Occipital lobe (tissue), 2 donors: Measurements from ENCODE around the gene DGKK. TPM values are rescaled to one million over a fixed set of nuclear protein-coding genes. Genes with fewer than 3 reads are reported as not detected.

Experiments used
- DNase-seq: peaks from one replicate; lab custom pipeline; 2025; lab: John Stamatoyannopoulos, UW
- total RNA-seq: library from RNA; depleted of rRNA; stranded (reverse); fragments of >200 nt; gene quantifications from one replicate; pipeline ENCODE4 v1.2.3, GENCODE V29; 2014

Gene DGKK
- 0.47 TPM for total RNA-seq

- no peak for DNase-seq
Measured at GRCh38 chrX:50470103-50471031, at the start of gene DGKK. Gene DGKK, minus strand, starts transcription at chrX:50470825. Its CDS starts 147 bp downstream, at chrX:50470678.

- DNase-seq = no peak
Measured at GRCh38 chrX:50514811-50515210, 44.2 kb upstream of the DGKK start.

GRCh38 chrX:50497114-50497513 is 26.5 kb upstream of the DGKK start:
- no peak for DNase-seq

- no peak for DNase-seq
Measured at GRCh38 chrX:50495616-50496015, 25.0 kb upstream of the DGKK start.

GRCh38 chrX:50492720-50493119 is 22.1 kb upstream of the DGKK start:
- DNase-seq = no peak

- no peak for DNase-seq
Measured at GRCh38 chrX:50484662-50485061, 14.0 kb upstream of the DGKK start.

GRCh38 chrX:50483283-50483682 is 12.7 kb upstream of the DGKK start:
- no peak for DNase-seq

- DNase-seq = no peak
Measured at GRCh38 chrX:50475208-50475607, 4.6 kb upstream of the DGKK start.

GRCh38 chrX:50471390-50471789 is 765 bp upstream of the DGKK start:
- no peak for DNase-seq

- no peak for DNase-seq
Measured at GRCh38 chrX:50469206-50469605, 1.4 kb downstream of the DGKK start.

- DNase-seq = no peak
Measured at GRCh38 chrX:50459615-50460014, 11.0 kb downstream of the DGKK start.

- DNase-seq = no peak
Measured at GRCh38 chrX:50458483-50458882, 12.1 kb downstream of the DGKK start.

GRCh38 chrX:50456712-50457484 is 13.7 kb downstream of the DGKK start:
- no peak for DNase-seq

GRCh38 chrX:50452782-50453181 is 17.8 kb downstream of the DGKK start:
- no peak for DNase-seq

GRCh38 chrX:50450324-50450723 is 20.3 kb downstream of the DGKK start:
- no peak for DNase-seq

GRCh38 chrX:50448565-50448964 is 22.1 kb downstream of the DGKK start:
- DNase-seq = no peak

GRCh38 chrX:50447535-50447934 is 23.1 kb downstream of the DGKK start:
- DNase-seq = no peak

- DNase-seq = no peak
Measured at GRCh38 chrX:50442426-50443116, 28.1 kb downstream of the DGKK start.

GRCh38 chrX:50436797-50437196 is 33.8 kb downstream of the DGKK start:
- no peak for DNase-seq

GRCh38 chrX:50432829-50433289 is 37.8 kb downstream of the DGKK start:
- no peak for DNase-seq

GRCh38 chrX:50431623-50432022 is 39.0 kb downstream of the DGKK start:
- DNase-seq = no peak
